SH-SY5Y (cell line): ENCODE measurements around the gene ADD1.
A peak's percentile ranks its signal among the peaks of the same experiment; 100 is the strongest.

ENCODE experiments used
- GATA2 ChIP-seq: IDR thresholded peaks from 2 replicates; pipeline ENCODE4 v1.6.1; 2011; ENCODE audit warnings: mild to moderate bottlenecking, low read depth, low read length
- GATA3 ChIP-seq: IDR thresholded peaks from 2 replicates; pipeline ENCODE4 v1.6.1; 2011; ENCODE audit warnings: low read depth, mild to moderate bottlenecking, low read length, moderate library complexity

GRCh38 chr4:2798399-2799223, 45.0 kb upstream of the ADD1 start:
- TF ChIP-seq GATA3 (no peak), GATA2 (peak; percentile 95)
